ENCODE results near the gene TAB2. TPM values are rescaled to one million over a fixed set of nuclear protein-coding genes. Genes with fewer than 3 reads are reported as not detected.

The TAB2 gene
- total RNA-seq, 1 experiment from 2014 or later: 56.7 TPM

- H3K79me2 ChIP-seq (ENCODE audit: insufficient read depth, low read length): peaks cover 90% of the 10 kb centered on the region
- no peak for ATAC-seq
- no peak for TF ChIP-seq EZH2 (IDR thresholded peaks at IDR 0.05)
- TF ChIP-seq MAX (IDR thresholded peaks at IDR 0.05): no peak
- TF ChIP-seq CTCF (IDR thresholded peaks at IDR 0.05 in 2 of 3, conservative IDR thresholded peaks at IDR 0.05 in 1 of 3; ENCODE audit: borderline replicate concordance in 1 of 3, insufficient read depth in 1 of 3, low read depth in 2 of 3, low read length in 2 of 3): no peak
- no peak for TF ChIP-seq POLR2AphosphoS5 (IDR thresholded peaks at IDR 0.05; ENCODE audit: low read depth, low read length)
- no peak for TF ChIP-seq SRF (IDR thresholded peaks at IDR 0.05; ENCODE audit: low read depth)
Observed at GRCh38 chr6:149356081-149356750, 38.7 kb downstream of the TAB2 start.

More at GRCh38 chr6:149356081-149356750, 38.7 kb downstream of the TAB2 start:
- no TSS peak for BruUV-seq (replicated peaks)
- Histone ChIP-seq H3K4me1 (ENCODE audit: control insufficient read depth in 1 of 2, insufficient read depth in 2 of 2, low read length in 2 of 2) (no peaks in the 10 kb centered on the region), H3K27me3 (ENCODE audit: insufficient read depth, low read length) (no peaks in the 10 kb centered on the region), H3K9me3 (ENCODE audit: control insufficient read depth in 1 of 2, insufficient read depth in 1 of 2, low read depth in 1 of 2, low read length in 2 of 2) (no peaks in the 10 kb centered on the region), H3K36me3 (ENCODE audit: control insufficient read depth in 1 of 2, insufficient read depth in 2 of 2, low read length in 2 of 2) (no peaks in the 10 kb centered on the region), H3K9me2 (ENCODE audit: insufficient read depth) (no peaks in the 10 kb centered on the region), H4K20me1 (ENCODE audit: insufficient read depth) (no peaks in the 10 kb centered on the region), H3K9ac (ENCODE audit: low read length) (no peak overlapping the region), H3K27ac (ENCODE audit: low read depth, low read length) (no peak overlapping the region), H3K4me2 (ENCODE audit: low read length) (no peak overlapping the region), H3K4me3 (replicated peaks in 1 of 2; ENCODE audit: low read depth in 1 of 2, low read length in 2 of 2) (no peak overlapping the region), H2AFZ (ENCODE audit: low read depth, low read length, poor library complexity, severe bottlenecking) (no peak overlapping the region)
- intact Hi-C loops (cut with micrococcal nuclease): no loop called here
- CTCF ChIA-PET: no interaction called here
- no peak for DNase-seq (ENCODE audit: low read depth, low spot score)
- POLR2A ChIA-PET: no interaction called here
- RAD21 ChIA-PET (ENCODE audit: low non-redundant PET in 1 of 2, low total read pairs in 2 of 2, uncharacterized antibody in 2 of 2, unreplicated experiment in 2 of 2): no interaction called here

All from HCT116 (cell line).